Fibroblast of the aortic adventitia (primary cell): ENCODE data around the gene CNTNAP5. TPM values are rescaled to one million over a fixed set of nuclear protein-coding genes. Genes with fewer than 3 reads are reported as not detected.

Source experiments
- DNase-seq: peaks from one replicate; pipeline ENCODE4 v3.0.0-alpha.2; 2010; ENCODE audit warnings: low read depth
- H3K4me3 ChIP-seq: 2 replicates; pipeline ENCODE4 v1.5.1; 2011; ENCODE audit warnings: low read depth, mild to moderate bottlenecking, control low read depth, low read length, moderate library complexity
- CTCF ChIP-seq: IDR thresholded peaks from 2 replicates; pipeline ENCODE4 v1.5.1; 2011; ENCODE audit warnings: mild to moderate bottlenecking, low read length, control low read depth, inconsistent platforms; ENCODE audit not compliant: insufficient read depth
- total RNA-seq: library from RNA; depleted of rRNA; stranded (reverse); fragments of >200 nt; gene quantifications from 2 replicates; pipeline ENCODE4 v1.2.3, GENCODE V29; 2012; ENCODE audit warnings: low replicate concordance

Gene CNTNAP5
- total RNA-seq, 1 donor = under 0.01 TPM

- H3K4me3 ChIP-seq = no peak overlapping the region
- no peak for DNase-seq
- TF ChIP-seq CTCF = no peak
Measured at GRCh38 chr2:124571836-124572235, 546.7 kb downstream of the CNTNAP5 start.

GRCh38 chr2:124572934-124573634 is 548.0 kb downstream of the CNTNAP5 start:
- no peak for DNase-seq
- no peak for TF ChIP-seq CTCF
- H3K4me3 ChIP-seq = no peak overlapping the region

GRCh38 chr2:124575497-124575896 is 550.4 kb downstream of the CNTNAP5 start:
- no peak for DNase-seq
- H3K4me3 ChIP-seq = no peak overlapping the region
- TF ChIP-seq CTCF = no peak

- no peak overlapping the region for H3K4me3 ChIP-seq
- TF ChIP-seq CTCF = no peak
- DNase-seq = no peak
Measured at GRCh38 chr2:124580263-124580662, 555.2 kb downstream of the CNTNAP5 start.

GRCh38 chr2:124582387-124582786 is 557.3 kb downstream of the CNTNAP5 start:
- DNase-seq = no peak
- no peak for TF ChIP-seq CTCF
- no peak overlapping the region for H3K4me3 ChIP-seq

GRCh38 chr2:124584615-124585014 is 559.5 kb downstream of the CNTNAP5 start:
- no peak for DNase-seq
- TF ChIP-seq CTCF = no peak
- H3K4me3 ChIP-seq = no peak overlapping the region

GRCh38 chr2:124585277-124585676 is 560.2 kb downstream of the CNTNAP5 start:
- DNase-seq = no peak
- H3K4me3 ChIP-seq = no peak overlapping the region
- TF ChIP-seq CTCF = no peak
